Endothelial cell (in vitro differentiated cells): ENCODE measurements around the gene CCDC187. TPM values are rescaled to one million over a fixed set of nuclear protein-coding genes. Genes with fewer than 3 reads are reported as not detected.

Experiments
- DNase-seq: peaks from one replicate; pipeline ENCODE4 v3.0.0; 2021; ENCODE audit warnings: low spot score
- H3K27ac Mint-ChIP-seq: one replicate; pipeline ENCODE4 v1.8.0; 2021; ENCODE audit warnings: mixed read lengths, inconsistent platforms; ENCODE audit not compliant: unreplicated experiment
- H3K27me3 Mint-ChIP-seq: one replicate; pipeline ENCODE4 v1.8.0; 2021; ENCODE audit warnings: mild to moderate bottlenecking, moderate library complexity, mixed read lengths, inconsistent platforms; ENCODE audit not compliant: unreplicated experiment
- H3K36me3 Mint-ChIP-seq: one replicate; pipeline ENCODE4 v1.8.0; 2021; ENCODE audit warnings: mild to moderate bottlenecking, low read depth, mixed read lengths, inconsistent platforms; ENCODE audit not compliant: unreplicated experiment
- H3K4me1 Mint-ChIP-seq: one replicate; pipeline ENCODE4 v1.8.0; 2021; ENCODE audit warnings: mild to moderate bottlenecking, mixed read lengths, inconsistent platforms; ENCODE audit not compliant: unreplicated experiment
- H3K4me3 Mint-ChIP-seq: one replicate; pipeline ENCODE4 v1.8.0; 2021; ENCODE audit warnings: mild to moderate bottlenecking, mixed read lengths, inconsistent platforms; ENCODE audit not compliant: unreplicated experiment
- H3K9me3 Mint-ChIP-seq: one replicate; pipeline ENCODE4 v1.8.0; 2021; ENCODE audit warnings: mixed read lengths, inconsistent platforms; ENCODE audit not compliant: unreplicated experiment
- total RNA-seq: library from RNA; stranded (reverse); fragmentation: NEBNext Ultra II Directional; extraction: Animal tissue kit (Norgen Biotek cat#: 25700); gene quantifications from one replicate; pipeline ENCODE4 v1.2.1, GENCODE V29; 2021; ENCODE audit not compliant: unreplicated experiment
- TF ChIP-seq, protein P1 (sequence below): fragments of 200-600 bp; sonication (generic); IDR thresholded peaks from one replicate; pipeline ENCODE4 v1.5.0; 2021; ENCODE audit warnings: antibody characterized with exemption; ENCODE audit not compliant: unreplicated experiment

Gene CCDC187
- total RNA-seq, 1 donor from 2014 or later = 0.05 TPM

DNA sequence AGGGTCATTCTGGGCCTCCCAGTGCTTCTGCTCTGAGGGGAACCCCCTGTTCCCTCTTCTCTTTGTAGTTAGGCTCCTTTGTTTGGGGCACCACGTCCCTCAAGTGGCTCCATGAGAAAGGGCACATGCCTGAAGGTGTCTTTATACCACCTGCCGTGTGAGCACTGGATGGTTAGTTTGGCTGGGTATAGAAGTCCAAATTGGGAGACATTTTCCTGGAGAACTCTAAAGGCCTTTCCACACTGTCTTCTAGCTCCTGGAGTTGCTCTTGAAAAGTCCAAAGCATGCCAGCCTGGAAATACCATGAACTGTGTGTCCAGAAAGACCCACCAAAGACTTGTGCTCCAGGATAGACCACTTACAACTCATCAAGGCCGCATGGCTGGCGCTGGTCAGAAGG lies 11.1 kb upstream of the CCDC187 start:
- Mint-ChIP-seq H3K27ac (no peak overlapping the region), H3K9me3 (peaks cover 3% of the 10 kb centered on the region), H3K27me3 (peaks cover 13% of the 10 kb centered on the region), H3K4me3 (no peak overlapping the region), H3K4me1 (no peaks in the 10 kb centered on the region), H3K36me3 (peaks cover 14% of the 10 kb centered on the region)
- TF ChIP-seq, protein P1, sequence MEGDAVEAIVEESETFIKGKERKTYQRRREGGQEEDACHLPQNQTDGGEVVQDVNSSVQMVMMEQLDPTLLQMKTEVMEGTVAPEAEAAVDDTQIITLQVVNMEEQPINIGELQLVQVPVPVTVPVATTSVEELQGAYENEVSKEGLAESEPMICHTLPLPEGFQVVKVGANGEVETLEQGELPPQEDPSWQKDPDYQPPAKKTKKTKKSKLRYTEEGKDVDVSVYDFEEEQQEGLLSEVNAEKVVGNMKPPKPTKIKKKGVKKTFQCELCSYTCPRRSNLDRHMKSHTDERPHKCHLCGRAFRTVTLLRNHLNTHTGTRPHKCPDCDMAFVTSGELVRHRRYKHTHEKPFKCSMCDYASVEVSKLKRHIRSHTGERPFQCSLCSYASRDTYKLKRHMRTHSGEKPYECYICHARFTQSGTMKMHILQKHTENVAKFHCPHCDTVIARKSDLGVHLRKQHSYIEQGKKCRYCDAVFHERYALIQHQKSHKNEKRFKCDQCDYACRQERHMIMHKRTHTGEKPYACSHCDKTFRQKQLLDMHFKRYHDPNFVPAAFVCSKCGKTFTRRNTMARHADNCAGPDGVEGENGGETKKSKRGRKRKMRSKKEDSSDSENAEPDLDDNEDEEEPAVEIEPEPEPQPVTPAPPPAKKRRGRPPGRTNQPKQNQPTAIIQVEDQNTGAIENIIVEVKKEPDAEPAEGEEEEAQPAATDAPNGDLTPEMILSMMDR = no peak
- no peak for DNase-seq

DNA sequence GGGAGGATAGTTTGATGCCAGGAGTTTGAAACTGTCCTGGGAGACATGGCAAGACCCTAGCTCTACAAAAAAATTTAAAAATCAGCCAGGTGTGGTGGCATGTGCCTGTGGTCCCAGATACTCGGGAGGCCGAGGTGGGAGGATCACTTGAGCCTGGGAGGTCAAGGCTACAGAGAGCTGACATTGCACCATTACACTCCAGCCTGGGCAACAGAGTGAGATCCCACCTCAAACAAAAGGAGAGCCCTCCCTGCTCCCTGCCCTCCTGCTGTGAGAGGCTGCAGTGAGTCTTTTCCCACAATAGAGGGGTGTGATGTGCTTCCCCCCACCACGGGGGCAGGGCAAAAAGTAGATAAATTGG lies 10.1 kb upstream of the CCDC187 start:
- Mint-ChIP-seq H3K4me3 (no peak overlapping the region), H3K27me3 (peaks cover 13% of the 10 kb centered on the region), H3K9me3 (peaks cover 3% of the 10 kb centered on the region), H3K27ac (no peak overlapping the region), H3K36me3 (peaks cover 14% of the 10 kb centered on the region), H3K4me1 (no peaks in the 10 kb centered on the region)
- TF ChIP-seq, protein P1 = no peak
- no peak for DNase-seq

DNA sequence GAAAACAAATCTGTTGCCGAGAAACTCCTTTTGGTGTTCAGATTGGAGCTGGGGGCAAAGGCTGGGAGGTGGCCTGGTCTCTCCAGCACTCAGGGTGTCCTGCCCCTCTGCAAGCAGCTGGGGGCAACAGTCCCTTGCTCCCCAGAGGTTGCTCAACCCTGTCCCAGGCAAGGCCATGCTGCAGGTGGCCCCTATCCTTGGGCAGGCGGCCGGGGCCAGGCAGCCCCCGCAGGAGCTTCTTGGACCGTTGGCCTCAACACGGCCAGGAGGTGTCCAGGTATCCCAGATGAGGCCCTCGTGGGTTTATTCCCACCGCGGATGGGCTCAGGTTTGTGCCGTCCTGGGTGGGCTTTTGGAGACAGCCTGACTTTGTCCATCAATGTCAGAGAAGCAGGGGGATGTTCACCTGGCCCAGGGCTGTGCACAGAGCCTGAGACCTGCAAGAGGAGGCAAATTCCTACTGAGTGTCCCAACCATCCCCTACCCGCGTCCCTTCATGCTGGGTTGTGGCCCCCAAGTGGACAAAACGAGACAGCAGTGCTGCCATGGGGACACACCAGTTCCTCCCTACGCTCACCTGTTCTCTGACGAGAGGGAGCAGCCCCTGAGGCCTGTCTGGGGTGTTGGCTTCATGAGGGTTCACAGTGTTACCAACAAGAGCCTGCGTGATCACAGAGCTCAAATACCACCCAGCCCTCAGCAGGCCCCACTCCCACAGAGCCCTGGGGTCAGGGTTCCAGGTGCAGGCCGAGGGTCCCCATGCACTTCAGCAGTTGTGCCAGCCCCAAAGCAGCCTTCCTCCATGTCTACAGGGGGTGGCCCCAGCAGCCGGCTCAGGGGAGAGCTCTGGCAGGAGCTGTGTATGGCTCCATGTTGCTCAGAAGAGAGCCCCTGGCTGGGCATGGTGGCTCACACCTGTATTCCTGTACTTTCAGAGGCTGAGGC lies 9.5 kb upstream of the CCDC187 start:
- Mint-ChIP-seq H3K9me3 (peaks cover 3% of the 10 kb centered on the region), H3K4me3 (no peak overlapping the region), H3K27me3 (peaks cover 13% of the 10 kb centered on the region), H3K36me3 (peaks cover 14% of the 10 kb centered on the region), H3K4me1 (no peaks in the 10 kb centered on the region), H3K27ac (no peak overlapping the region)
- TF ChIP-seq, protein P1 = no peak
- DNase-seq = no peak

DNA sequence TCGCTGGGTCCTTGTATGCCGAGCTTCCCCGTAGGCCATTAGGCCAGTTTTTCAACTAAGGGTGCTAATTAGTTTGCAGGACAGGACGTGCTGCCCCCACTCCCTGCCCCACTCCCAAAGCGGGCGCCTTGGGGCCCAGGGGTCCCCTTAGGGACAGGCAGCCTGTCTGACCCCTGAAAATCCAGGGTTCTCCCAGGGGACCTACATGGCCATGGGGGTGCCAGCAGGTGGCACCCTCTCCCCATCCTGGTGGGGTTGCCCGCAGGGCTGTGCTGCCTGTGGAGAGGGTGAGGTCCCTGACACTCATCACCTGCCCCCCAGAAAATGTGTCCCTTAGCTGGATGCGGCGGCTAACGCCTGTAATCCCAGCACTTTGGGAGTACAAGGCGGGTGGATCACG lies 8.5 kb upstream of the CCDC187 start:
- Mint-ChIP-seq H3K27me3 (peaks cover 11% of the 10 kb centered on the region), H3K27ac (no peak overlapping the region), H3K4me3 (no peak overlapping the region), H3K36me3 (peaks cover 14% of the 10 kb centered on the region), H3K9me3 (peaks cover 3% of the 10 kb centered on the region), H3K4me1 (no peaks in the 10 kb centered on the region)
- TF ChIP-seq, protein P1 = peak; percentile 13
- peak; percentile 48 for DNase-seq

DNA sequence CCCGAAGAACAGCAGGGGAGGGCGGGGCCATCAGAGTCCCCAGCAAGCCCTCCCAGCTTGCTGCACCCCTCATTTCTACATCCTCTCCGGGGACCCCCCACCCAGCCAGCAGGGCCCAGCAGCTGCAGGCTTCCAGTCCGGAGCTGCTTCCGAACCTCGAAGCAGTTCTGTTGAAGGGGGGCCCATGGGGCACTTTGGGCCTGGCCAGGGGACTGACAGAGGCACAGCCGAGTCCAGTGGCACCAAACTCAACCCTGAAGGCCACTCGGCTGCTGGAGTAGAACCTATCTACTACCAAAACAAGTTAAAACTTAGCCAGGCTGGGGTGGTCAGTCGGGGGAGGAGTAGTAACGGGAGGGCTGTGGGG lies 8.1 kb upstream of the CCDC187 start:
- DNase-seq = no peak
- no peak overlapping the region for H3K4me3 Mint-ChIP-seq
- TF ChIP-seq, protein P1 = no peak
- H3K27ac Mint-ChIP-seq = no peak overlapping the region
- H3K36me3 Mint-ChIP-seq = peaks cover 14% of the 10 kb centered on the region
- H3K4me1 Mint-ChIP-seq = no peaks in the 10 kb centered on the region
- H3K27me3 Mint-ChIP-seq = peaks cover 11% of the 10 kb centered on the region
- H3K9me3 Mint-ChIP-seq = peaks cover 3% of the 10 kb centered on the region
